A549 treated with GW870086 at 1 μM for 4 hours (cell line): ENCODE data around the gene CTXND2. TPM values are rescaled to one million over a fixed set of nuclear protein-coding genes. Genes with fewer than 3 reads are reported as not detected.

Source experiments
- total RNA-seq: library from RNA; stranded (reverse); fragments of 200-300 nt; extraction: Qiagen RNA extraction; gene quantifications from 5 replicates; pipeline ENCODE4 v1.2.3, GENCODE V29; 2022; ENCODE audit warnings: low read depth

CTXND2 gene
- total RNA-seq = not detected in 5 replicates

GRCh38 chr1:150887018-150887417 lies at the start of gene CTXND2:
TSS of gene CTXND2 (plus strand) at chr1:150887136. CDS start at chr1:150912315, 25,179 bp downstream.

GRCh38 chr1:150926097-150926741 lies 39.3 kb downstream of the CTXND2 start, which contains the start of gene SETDB1:
TSS of gene SETDB1 (plus strand) at chr1:150926363. CDS start at chr1:150927715, 1,352 bp downstream.

Other genes starting within 250 kb of the CTXND2 start
- 10.4 to 15.6 TPM (median 14.4 TPM) in 5 replicates for gene GOLPH3L, start 190.0 kb upstream of the CTXND2 start, total RNA-seq
- 6.2 to 10.6 TPM (median 9.7 TPM) in 5 replicates for gene HORMAD1, start 166.2 kb upstream of the CTXND2 start, total RNA-seq
- 15.2 to 22.5 TPM (median 15.6 TPM) in 5 replicates for gene CTSS, start 121.4 kb upstream of the CTXND2 start, total RNA-seq
- 1.4 to 2.4 TPM (median 1.8 TPM) in 5 replicates for gene CTSK, start 78.9 kb upstream of the CTXND2 start, total RNA-seq
- 8.0 to 15.0 TPM (median 12.5 TPM) in 5 replicates for gene ARNT, start 10.5 kb upstream of the CTXND2 start, total RNA-seq
- gene SETDB1, start 39.2 kb downstream of the CTXND2 start, total RNA-seq = 18.0 to 24.1 TPM (median 23.2 TPM) in 5 replicates
- 240 to 254 TPM (median 248 TPM) in 5 replicates for gene CERS2, start 87.7 kb downstream of the CTXND2 start, total RNA-seq
- gene ANXA9, start 95.2 kb downstream of the CTXND2 start, total RNA-seq = 0.71 to 1.3 TPM (median 0.99 TPM) in 5 replicates
- gene MINDY1, start 119.8 kb downstream of the CTXND2 start, total RNA-seq = 2.6 to 3.6 TPM (median 3.5 TPM) in 5 replicates
- 10.8 to 15.9 TPM (median 14.0 TPM) in 5 replicates for gene PRUNE1, start 121.3 kb downstream of the CTXND2 start, total RNA-seq
- gene BNIPL, start 149.4 kb downstream of the CTXND2 start, total RNA-seq = 0.05 to 0.24 TPM (median 0.12 TPM) in 4 of 5 replicates, not detected in the other
- gene C1orf56, start 160.6 kb downstream of the CTXND2 start, total RNA-seq = 5.3 to 8.6 TPM (median 6.4 TPM) in 5 replicates
- 83.0 to 88.9 TPM (median 84.7 TPM) in 5 replicates for gene CDC42SE1, start 172.5 kb downstream of the CTXND2 start, total RNA-seq
- 12.5 to 18.3 TPM (median 17.0 TPM) in 5 replicates for gene MLLT11, start 173.3 kb downstream of the CTXND2 start, total RNA-seq
- gene GABPB2, start 183.6 kb downstream of the CTXND2 start, total RNA-seq = 2.9 to 3.5 TPM (median 3.0 TPM) in 5 replicates